IPS DF 4.7 (cell line): ENCODE measurements around the gene RAB10.
"Not testable (repeated sequence)": the region's sequence is repeated elsewhere in the genome, so short reads cannot be mapped to it uniquely, and the experiment has no call there.

Source experiments
- DNase-seq: peaks from one replicate; pipeline ENCODE4 v3.0.0-alpha.2; 2013; ENCODE audit warnings: low spot score; ENCODE audit errors: extremely low read depth

The RAB10 gene

DNA sequence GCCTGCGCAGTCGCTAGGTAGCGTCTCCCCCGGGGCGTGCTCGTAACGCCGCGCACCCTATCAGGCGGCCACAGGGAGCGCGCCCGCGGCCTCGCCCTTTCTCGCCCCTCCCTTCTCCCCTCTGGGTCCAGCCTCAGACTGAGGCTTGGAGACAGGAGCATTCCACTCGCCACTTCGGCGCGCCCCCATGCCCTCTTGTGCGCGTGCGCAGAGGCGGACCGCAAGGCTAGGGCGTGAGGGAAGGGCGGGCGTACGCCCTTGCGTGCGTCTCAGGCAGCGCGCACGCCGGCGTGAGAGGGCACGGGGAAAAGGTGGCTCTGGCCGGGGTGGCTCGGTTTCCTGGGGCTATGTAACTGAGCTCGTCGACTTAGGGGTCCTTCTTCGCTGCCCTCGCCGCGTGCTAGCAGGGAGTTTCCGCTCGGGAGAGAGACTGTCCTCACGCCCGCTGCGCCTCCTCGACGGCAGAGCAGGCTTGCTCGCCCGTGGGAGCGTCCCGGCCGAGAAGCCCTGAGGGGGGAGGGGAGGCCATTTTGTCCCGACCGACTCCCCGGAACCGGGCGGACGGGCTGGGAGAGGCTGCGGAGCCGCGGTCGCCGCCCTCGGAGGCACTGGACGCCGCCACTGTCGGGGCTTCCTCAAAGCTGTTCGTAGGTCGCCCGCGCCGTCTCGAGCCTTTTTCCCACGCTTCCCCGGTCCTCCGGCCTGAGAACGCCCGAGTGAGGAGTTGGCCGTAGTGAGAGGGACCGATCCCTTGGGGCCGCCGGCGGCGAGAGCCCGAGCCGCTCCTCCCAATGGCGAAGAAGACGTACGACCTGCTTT lies at the start of gene RAB10:
TSS of gene RAB10 (plus strand) at position 267 of the 819 bp plus-strand sequence. CDS start at position 792, 525 bp downstream.
- DNase-seq: no peak

DNA sequence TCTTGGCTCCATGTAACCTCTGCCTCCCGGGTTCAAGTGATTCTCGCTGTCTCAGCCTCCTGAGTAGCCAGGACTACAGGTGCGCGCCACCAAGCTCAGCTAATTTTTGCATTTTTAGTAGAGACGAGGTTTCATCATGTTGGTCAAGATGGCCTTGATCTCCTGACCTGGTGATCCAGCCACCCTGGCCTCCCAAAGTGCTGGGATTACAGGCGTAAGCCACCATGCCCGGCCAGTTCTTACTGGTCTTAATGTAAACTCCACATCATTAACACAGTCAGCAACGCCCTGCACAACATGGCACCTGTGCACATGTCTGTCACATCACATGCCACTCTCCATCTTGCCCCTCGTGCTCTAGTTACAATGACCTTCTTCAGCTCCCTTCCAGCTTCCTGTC lies 45.8 kb upstream of the RAB10 start:
- no peak for DNase-seq

- no peak for DNase-seq
Measured at GRCh38 chr2:25989154-25989553, 44.7 kb upstream of the RAB10 start.

- DNase-seq: no peak
Measured at GRCh38 chr2:25991965-25992364, 41.9 kb upstream of the RAB10 start.

DNA sequence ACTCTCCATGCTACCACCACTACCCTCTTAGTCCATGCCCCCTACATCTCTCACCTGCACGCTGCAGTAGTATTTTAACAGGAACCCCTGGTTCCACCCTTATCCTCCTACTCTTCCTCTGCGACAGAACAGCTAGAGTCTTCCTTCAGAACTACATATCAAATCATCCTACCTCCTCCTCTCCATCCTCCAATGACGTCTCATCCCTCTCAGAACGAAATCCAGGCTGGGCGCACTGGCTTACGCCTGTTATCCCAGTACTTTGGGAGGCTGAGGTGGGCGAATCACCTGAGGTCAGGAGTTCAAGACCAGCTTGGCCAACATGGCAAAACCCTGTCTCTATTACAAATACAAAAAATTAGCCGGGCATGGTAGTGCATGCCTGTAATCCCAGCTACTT lies 41.3 kb upstream of the RAB10 start:
- DNase-seq: no peak

DNA sequence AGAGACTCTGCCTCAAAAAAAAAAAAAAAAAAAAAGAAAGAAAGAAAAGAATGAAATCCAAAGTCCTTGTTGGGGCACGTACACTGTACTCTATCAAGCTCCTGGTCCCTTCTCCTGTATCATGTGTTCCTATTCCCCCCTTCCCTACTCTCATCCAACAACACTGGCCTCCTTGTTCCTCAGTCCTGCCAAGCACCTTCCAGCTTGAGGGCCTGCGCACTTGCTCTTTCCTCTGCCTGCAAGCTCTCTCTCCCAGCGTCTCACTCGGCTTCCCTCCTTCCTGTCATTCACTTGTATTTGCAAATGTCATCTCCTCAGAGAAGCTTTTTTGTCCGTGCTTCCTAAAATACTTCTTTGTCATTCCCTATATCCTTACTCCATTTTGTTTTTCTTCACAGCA lies 40.8 kb upstream of the RAB10 start:
- no peak for DNase-seq

- no peak for DNase-seq
Measured at GRCh38 chr2:25994509-25994908, 39.4 kb upstream of the RAB10 start.

- DNase-seq: no peak
Measured at GRCh38 chr2:25996844-25997243, 37.0 kb upstream of the RAB10 start.

DNA sequence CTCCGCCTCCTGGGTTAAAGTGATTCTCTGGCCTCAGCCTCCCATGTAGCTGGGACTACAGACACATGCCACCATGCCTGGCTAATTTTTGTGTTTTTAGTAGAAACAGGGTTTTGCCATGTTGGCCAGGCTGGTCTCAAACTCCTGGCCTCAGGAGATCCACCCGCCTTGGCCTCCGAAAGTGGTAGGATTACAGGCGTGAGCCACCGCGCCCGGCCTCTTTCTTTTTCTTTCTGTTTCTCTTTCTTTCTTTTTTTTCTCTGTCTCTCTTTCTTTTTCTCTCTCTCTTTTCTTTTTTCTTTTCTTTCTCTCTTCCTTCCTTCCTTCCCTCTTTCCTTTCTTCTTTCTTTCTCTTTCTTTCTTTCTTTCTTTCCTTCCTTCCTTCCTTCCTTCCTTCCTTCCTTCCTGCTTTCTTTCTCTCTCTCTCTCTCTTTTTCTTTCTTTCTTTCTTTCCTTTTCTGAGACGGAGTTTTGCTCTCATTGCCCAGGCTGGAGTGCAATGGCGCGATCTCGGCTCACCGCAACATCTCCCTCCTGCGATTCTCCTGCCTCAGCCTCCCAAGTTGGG lies 35.0 kb upstream of the RAB10 start:
- DNase-seq: not testable (repeated sequence)

- not testable (repeated sequence) for DNase-seq
Measured at GRCh38 chr2:25999406-25999805, 34.5 kb upstream of the RAB10 start.

- DNase-seq: no peak
Measured at GRCh38 chr2:26000561-26001082, 33.3 kb upstream of the RAB10 start.

GRCh38 chr2:26001743-26002351 lies 32.0 kb upstream of the RAB10 start:
- DNase-seq: no peak

GRCh38 chr2:26002632-26003310 lies 31.1 kb upstream of the RAB10 start:
- no peak for DNase-seq

GRCh38 chr2:26008095-26008494 lies 25.8 kb upstream of the RAB10 start:
- no peak for DNase-seq

GRCh38 chr2:26008851-26009566 lies 24.9 kb upstream of the RAB10 start:
- DNase-seq: no peak

- no peak for DNase-seq
Measured at GRCh38 chr2:26009567-26009963, 24.3 kb upstream of the RAB10 start.

DNA sequence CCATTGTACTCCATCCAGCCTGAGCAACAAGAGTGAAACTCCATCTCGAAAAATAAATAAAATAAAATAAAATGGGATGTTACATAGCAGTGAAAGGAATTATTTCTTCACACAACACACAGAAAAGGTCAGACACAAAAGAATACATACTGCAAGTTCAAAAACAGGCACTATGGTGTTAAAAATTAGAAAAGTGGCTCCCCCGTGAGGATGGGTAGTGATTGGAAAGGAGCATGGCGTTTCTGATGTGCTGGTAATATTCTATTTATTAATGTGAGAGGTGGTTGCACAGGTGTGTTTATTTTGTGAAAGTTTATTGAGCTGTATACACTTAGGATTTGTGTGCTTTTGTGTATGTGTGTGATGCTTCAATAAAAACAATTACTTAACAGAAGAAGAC lies 22.9 kb upstream of the RAB10 start:
- DNase-seq: no peak

DNA sequence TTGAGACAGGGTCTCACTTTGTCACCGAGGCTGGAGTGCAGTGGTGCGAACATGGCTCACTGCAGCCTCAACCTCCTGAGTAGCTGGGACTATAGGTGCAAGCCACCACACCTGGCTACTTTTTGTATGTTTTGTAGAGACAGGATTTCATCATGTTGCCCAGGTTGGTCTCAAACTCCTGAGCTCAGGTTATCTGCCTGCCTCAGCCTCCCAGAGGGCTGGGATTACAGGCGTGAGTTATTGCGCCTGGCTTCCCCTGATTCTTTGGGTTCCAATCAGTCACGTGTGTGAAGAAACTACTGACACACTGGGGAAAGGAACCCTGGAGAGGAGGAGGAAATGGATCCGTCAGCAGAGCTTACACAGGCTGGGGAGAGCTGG lies 22.3 kb upstream of the RAB10 start:
- DNase-seq: no peak

DNA sequence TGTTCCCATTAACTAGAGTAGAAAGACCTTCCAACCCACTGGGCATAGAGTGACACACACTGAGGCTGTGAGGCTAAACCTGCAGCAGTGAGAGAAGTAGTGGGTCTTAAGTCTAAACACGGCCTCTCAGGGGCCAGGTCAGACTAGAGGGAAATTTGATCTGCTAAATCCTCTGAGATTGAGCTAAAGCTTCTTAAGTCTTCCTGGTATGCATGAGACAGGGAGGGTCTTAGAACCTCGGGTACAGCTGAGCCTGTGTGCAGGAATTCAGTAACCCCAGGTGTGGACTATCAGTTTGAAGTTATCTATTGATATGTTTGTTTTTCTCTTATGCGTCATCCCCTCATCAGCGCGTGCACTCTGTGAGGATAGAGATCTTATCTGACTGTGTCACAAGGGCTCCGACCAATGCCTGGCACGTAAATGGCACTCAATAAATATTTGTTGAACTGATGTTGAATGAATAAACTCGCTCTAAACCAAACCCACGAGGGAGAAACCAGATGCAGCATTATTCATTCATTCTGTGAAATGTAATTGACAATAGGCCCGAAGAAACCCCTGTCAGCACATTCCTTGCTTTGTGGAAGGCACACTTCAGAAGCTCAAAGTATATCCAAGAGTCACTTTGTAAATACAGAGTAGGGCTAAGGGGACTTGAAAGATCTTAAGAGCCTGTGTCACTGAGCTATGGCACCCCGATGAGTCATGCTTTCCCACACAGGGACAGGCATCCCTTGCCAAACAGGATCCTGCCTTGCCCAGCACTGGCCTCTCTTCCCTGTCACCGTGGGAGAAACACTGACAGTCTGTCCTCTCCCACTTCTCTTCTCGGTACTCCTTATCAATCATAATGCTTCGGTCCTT lies 21.7 kb upstream of the RAB10 start:
- no peak for DNase-seq

DNA sequence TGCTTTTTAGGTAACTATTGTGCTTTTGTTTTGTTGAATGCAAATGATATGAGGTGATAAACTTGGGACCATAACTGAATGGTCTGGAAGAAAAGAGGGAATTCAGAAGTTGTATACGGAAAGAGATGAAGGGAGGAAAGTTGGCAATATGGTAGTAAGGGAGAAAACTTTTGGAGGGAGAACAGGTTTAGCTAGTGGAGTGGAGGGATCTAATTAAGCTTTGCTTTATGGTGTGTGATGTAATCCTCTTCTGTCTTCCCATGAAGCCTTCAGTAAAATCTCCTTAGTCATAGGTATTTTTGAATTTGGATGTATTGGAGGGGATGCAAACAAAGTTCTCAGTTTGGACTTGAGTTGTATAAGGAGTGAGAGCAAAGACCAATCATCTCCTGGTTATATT lies 20.2 kb upstream of the RAB10 start:
- no peak for DNase-seq
